Measurements from ENCODE around the gene PRDM16.

GRCh38 chr1:3263790-3264189, 194.8 kb downstream of the PRDM16 start:
- no peak for TF ChIP-seq CTCF (conservative IDR thresholded peaks at IDR 0.05; ENCODE audit: low read length)
- no peak for TF ChIP-seq EZH2phosphoT487 (IDR thresholded peaks at IDR 0.05; ENCODE audit: borderline replicate concordance)
